B cell (primary cell): Measurements from ENCODE around the gene DSC1.

Experiments used
- CTCF ChIP-seq: fragments of 200-600 bp; IDR thresholded peaks from one replicate; pipeline ENCODE4 v1.8.0; 2022; ENCODE audit warnings: antibody characterized with exemption, mild to moderate bottlenecking
- EZH2 ChIP-seq: IDR thresholded peaks from 2 replicates; pipeline ENCODE4 v1.6.1; 2012; ENCODE audit warnings: borderline replicate concordance, low read depth, mild to moderate bottlenecking, moderate library complexity, low read length; ENCODE audit not compliant: insufficient read depth, poor library complexity, severe bottlenecking

- no peak for TF ChIP-seq CTCF
- no peak for TF ChIP-seq EZH2
These were observed 14.1 kb downstream of the DSC1 start for GRCh38 chr18:31148600-31148999.
